Heart right ventricle (tissue), 16 donors: ENCODE results near the gene SP2. TPM values are rescaled to one million over a fixed set of nuclear protein-coding genes. Genes with fewer than 3 reads are reported as not detected.
A peak's percentile ranks its signal among the peaks of the same experiment; 100 is the strongest.

Experiments
- ATAC-seq, 8 donors: fragments of 200-7000 bp; cut with Tn5 transposase; one replicate each; pipeline ENCODE4 v1.9.1; 2020; ENCODE audit warnings: mild to moderate bottlenecking in 8 of 8, moderate library complexity in 8 of 8, moderate number of reproducible peaks in 1 of 8
- DNase-seq, 2 donors: peaks; one replicate each; pipeline ENCODE4 v3.0.0-alpha.2; 2020
- H3K27ac ChIP-seq, 10 donors: fragments of 200-600 bp; sonication (generic) in 2 of 10; one replicate each; pipeline versions ENCODE4 v1.5.0 to v1.8.0; 2020 to 2022; ENCODE audit warnings: mild to moderate bottlenecking in 3 of 10
- H3K27me3 ChIP-seq, 7 donors: fragments of 200-600 bp; one replicate each; pipeline ENCODE4 v1.8.0; 2021 to 2022; ENCODE audit warnings: mild to moderate bottlenecking in 2 of 7
- H3K36me3 ChIP-seq, 9 donors: fragments of 200-600 bp; sonication (generic) in 1 of 9; one replicate each; pipeline versions ENCODE4 v1.5.0 to v1.8.0; 2020 to 2022; ENCODE audit warnings: mild to moderate bottlenecking in 2 of 9
- H3K4me1 ChIP-seq, 9 donors: fragments of 200-600 bp; sonication (generic) in 1 of 9; one replicate each; pipeline versions ENCODE4 v1.5.0 to v1.8.0; 2020 to 2022; ENCODE audit warnings: mild to moderate bottlenecking in 4 of 9
- H3K4me3 ChIP-seq, 10 donors: fragments of 200-600 bp; sonication (generic) in 2 of 10; one replicate each; pipeline versions ENCODE4 v1.5.0 to v1.8.0; 2020 to 2022; ENCODE audit warnings: mild to moderate bottlenecking in 7 of 10, moderate library complexity in 2 of 10
- H3K9me3 ChIP-seq, 11 donors: fragments of 200-600 bp in 10 of 11; sonication (generic) in 2 of 11; one replicate each; pipeline versions ENCODE4 v1.5.0 to v1.8.0; 2013 to 2022; ENCODE audit warnings: mild to moderate bottlenecking in 2 of 11, control low read depth in 1 of 11, moderate library complexity in 1 of 11
- CTCF ChIP-seq, 9 donors: fragments of 200-600 bp; sonication (generic) in 2 of 9; IDR thresholded peaks; one replicate each; pipeline versions ENCODE4 v1.5.0 to v1.8.0; 2021 to 2022; ENCODE audit warnings: antibody characterized with exemption in 9 of 9, mild to moderate bottlenecking in 5 of 9, moderate library complexity in 1 of 9
- WGBS, 2 donors: extraction: QIAGEN DNeasy Blood & Tissue Kit; methylation state at CpG; one replicate each; pipeline ENCODE4 v1.1.7; 2013; ENCODE audit warnings: inconsistent platforms in 1 of 2; 5-methylcytosine and 5-hydroxymethylcytosine counted together
- intact Hi-C, 10 donors: fragments of 100-400 bp; cut with DNase I; formaldehyde crosslinking; loops; one replicate each; pipeline versions ENCODE4 v1.11.1 to v1.14.2; 2022
- polyA plus RNA-seq, 2 donors: library from polyadenylated mRNA; stranded (reverse); fragments of 200-250 nt; gene quantifications; one replicate each; pipeline ENCODE4 v1.2.3, GENCODE V29; 2013
- total RNA-seq, 10 donors: library from RNA; stranded (reverse); fragmentation: NEBNext Ultra II Directional in 3 of 10; extraction: Animal tissue kit (Norgen Biotek cat#: 25700) in 3 of 10; gene quantifications; one replicate each; pipeline versions ENCODE4 v1.2.1 to v1.2.4, GENCODE V29; 2021 to 2023
- donor health status: Arrhythmogenic right ventricular cardiomyopathy.
- donor health status: ischemic (EF 13 %, LVEDD 7.1; RV severe dilation, severe dysfunction).
- donor health status: healthy with polysubstance abuse.
- donor health status: DM: no; HTN: yes; CAD: no.
- donor health status: DM: no; HTN: no; CAD: no.
- donor health status: ischemic (EF 25% LVEDD 6.9; RV normal size, moderate dysfunction).
- donor health status: ischemic (EF 25% LVEDD 5.7; RV mildly dilated, moderate dysfunction).
- donor health status: healthy.
- donor health status: DM: yes; HTN: yes; CAD: no.
- donor health status: Ischemic cardiomyopathy.
- donor health status: ischemic (EF 35%, LVEDD 5.7; RV mildly dilated, moderate dysfunction).
- donor health status: nonischemic (EF 11% LVEDD 7.7; RV severe dilation, severe dysfunction).
- donor health status: DM: yes; HTN: yes; CAD: no.
- donor health status: PGD.
- donor health status: ischemic (EF 29% LVEDD 5.4; RV normal size, mild dysfunction).
- donor health status: nonischemic (EF 23%, LVEDD 6.1; RV moderate dilation, normal function).

The SP2 gene
- total and polyA plus RNA-seq, 12 donors, result 4.3 to 18.3 (median 15.8) TPM

- peak within 1 kb of the TSS; percentile 63 to 99 (median 86) for H3K4me3 ChIP-seq
- peak; percentile 96 to 99 (median 98) for ATAC-seq
- H3K36me3 ChIP-seq, result peaks cover 0 to 28% (median 0%) of the 10 kb centered on the region in 9 donors
- intact Hi-C loops, result loop anchor here in 9 of 10 donors (2.0 to 10.0 kb wide), 6 partner anchors 34 to 193 kb away; partner anchors contain the start of genes SCRN2 (in 4 of the 9) and SP2 (in 3 of the 9)
- H3K9me3 ChIP-seq, result no peaks in the 10 kb centered on the region
- H3K27ac ChIP-seq, result peak within 1 kb of the TSS in 9 of 10 donors; percentile 78 to 90 (median 84)
- TF ChIP-seq CTCF (IDR thresholded peaks at IDR 0.05), result peak in 2 of 9 donors; percentile 10 to 14
- H3K27me3 ChIP-seq, result no peaks in the 10 kb centered on the region
- peaks cover 0 to 44% (median 30%) of the 10 kb centered on the region in 9 donors for H3K4me1 ChIP-seq
- peak; percentile 87 to 96 for DNase-seq
- 1 to 3% methylated on average over 50 of the region's 50 CpGs for WGBS, 2 donors
Measured at GRCh38 chr17:47941246-47942095, 45.4 kb downstream of the SP2 start, which contains the start of gene PNPO. Gene PNPO (plus strand): TSS chr17:47941571. CDS start chr17:47941676, 105 bp downstream.

- peaks cover 0 to 31% (median 0%) of the 10 kb centered on the region in 9 donors for H3K36me3 ChIP-seq
- intact Hi-C loops, result loop anchor here in 9 of 10 donors (5.0 to 10.0 kb wide), 5 partner anchors 35 to 193 kb away; partner anchors contain the start of genes SCRN2 (in 4 of the 9) and SP2 (in 2 of the 9)
- H3K4me1 ChIP-seq, result peaks cover 0 to 50% (median 34%) of the 10 kb centered on the region in 9 donors
- TF ChIP-seq CTCF (IDR thresholded peaks at IDR 0.05), result no peak
- no peak for ATAC-seq
- 10 to 16% methylated on average over 5 of the region's 5 CpGs for WGBS, 2 donors
- peak overlapping the region in 9 of 10 donors; percentile 78 to 90 (median 84) for H3K27ac ChIP-seq
- peak overlapping the region; percentile 63 to 99 (median 86) for H3K4me3 ChIP-seq
- no peaks in the 10 kb centered on the region for H3K27me3 ChIP-seq
- no peak for DNase-seq
- H3K9me3 ChIP-seq, result no peaks in the 10 kb centered on the region
Measured at GRCh38 chr17:47942096-47942510, 46.1 kb downstream of the SP2 start.

DNA sequence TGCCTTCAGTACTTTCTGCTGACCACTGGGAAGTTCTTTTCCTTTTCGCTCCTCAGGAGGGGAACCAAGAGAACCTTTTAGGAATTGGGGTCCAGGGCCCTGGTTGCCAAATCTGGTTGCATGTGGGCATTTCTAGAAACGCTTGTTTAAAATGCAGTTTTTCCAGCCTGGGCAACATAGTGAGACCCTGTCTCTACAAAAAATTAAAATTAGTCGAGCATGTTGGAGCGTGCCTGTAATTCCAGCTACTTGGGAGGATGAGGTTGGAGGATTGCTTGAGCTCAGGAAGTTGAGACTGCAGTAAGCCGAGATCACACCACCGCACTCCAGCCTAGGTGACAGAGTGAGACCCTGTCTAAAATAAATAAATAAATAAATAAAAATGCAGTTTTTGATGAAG lies 46.5 kb downstream of the SP2 start:
- peaks cover 0 to 51% (median 34%) of the 10 kb centered on the region in 9 donors for H3K4me1 ChIP-seq
- no peak for DNase-seq
- WGBS, 2 donors, result 78 to 79% methylated on average over 6 of the region's 6 CpGs
- peak overlapping the region in 3 of 10 donors; percentile 84 to 90 (median 84) for H3K27ac ChIP-seq
- no peak for TF ChIP-seq CTCF (IDR thresholded peaks at IDR 0.05)
- ATAC-seq, result no peak
- peak overlapping the region in 6 of 10 donors; percentile 63 to 95 (median 81) for H3K4me3 ChIP-seq
- peaks cover 0 to 31% (median 0%) of the 10 kb centered on the region in 9 donors for H3K36me3 ChIP-seq
- H3K9me3 ChIP-seq, result no peaks in the 10 kb centered on the region
- intact Hi-C loops, result loop anchor here in 9 of 10 donors (5.0 to 10.0 kb wide), 5 partner anchors 35 to 192 kb away; partner anchors contain the start of genes SCRN2 (in 4 of the 9) and SP2 (in 2 of the 9)
- H3K27me3 ChIP-seq, result no peaks in the 10 kb centered on the region

DNA sequence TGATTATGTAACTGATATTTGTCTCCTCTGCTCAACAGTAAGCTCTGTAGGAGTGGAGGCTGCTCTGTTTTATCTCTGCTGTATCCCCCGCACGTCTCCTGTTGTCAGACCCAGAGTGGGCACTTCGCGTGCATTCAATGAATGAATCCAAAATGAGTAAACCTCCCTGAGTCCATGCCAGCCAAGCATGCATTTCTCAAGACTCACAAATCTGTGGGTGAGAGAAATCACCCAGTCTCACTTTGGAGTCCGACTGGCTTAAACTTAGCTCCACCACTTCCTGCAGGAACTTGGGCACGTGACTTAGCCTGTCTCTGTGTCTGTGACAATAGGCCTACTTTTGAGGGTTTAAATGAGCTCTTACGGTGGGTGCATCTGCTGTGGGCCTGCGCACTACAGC lies 49.0 kb downstream of the SP2 start:
- H3K27ac ChIP-seq, result peak overlapping the region in 4 of 10 donors; percentile 7 to 65 (median 23)
- TF ChIP-seq CTCF (IDR thresholded peaks at IDR 0.05), result no peak
- intact Hi-C loops, result loop anchor here in 9 of 10 donors (5.0 to 10.0 kb wide), 6 partner anchors 48 to 190 kb away; partner anchors contain the start of genes SCRN2 (in 7 of the 9) and SP2 (in 4 of the 9)
- no peaks in the 10 kb centered on the region for H3K9me3 ChIP-seq
- peaks cover 0 to 41% (median 0%) of the 10 kb centered on the region in 9 donors for H3K36me3 ChIP-seq
- ATAC-seq, result no peak
- H3K4me1 ChIP-seq, result peaks cover 8 to 67% (median 48%) of the 10 kb centered on the region in 9 donors
- WGBS, 2 donors, result 71 to 72% methylated on average over 8 of the region's 8 CpGs
- no peak for DNase-seq
- H3K4me3 ChIP-seq, result no peak overlapping the region
- H3K27me3 ChIP-seq, result no peaks in the 10 kb centered on the region
